AG04449 (cell line): ENCODE measurements around the gene BSPH1.
"Not testable (repeated sequence)": the region's sequence is repeated elsewhere in the genome, so short reads cannot be mapped to it uniquely, and the experiment has no call there.

Experiments used
- CTCF ChIA-PET: fragments of 350-600 bp; formaldehyde crosslinking; extraction: SDS; loops from one replicate; lab custom pipeline; 2021; ENCODE audit warnings: antibody characterized with exemption; lab: Yijun Ruan, JAX
- POLR2A ChIA-PET: fragments of 400-600, 350-600 bp; formaldehyde crosslinking; extraction: SDS; loops from one replicate; lab custom pipeline; 2020; ENCODE audit warnings: antibody characterized with exemption, inconsistent platforms; lab: Yijun Ruan, JAX
- DNase-seq: peaks from one replicate; pipeline ENCODE4 v3.0.0-alpha.2; 2010; ENCODE audit warnings: low read depth, low spot score
- H3K4me3 ChIP-seq: 2 replicates; pipeline ENCODE4 v1.5.1; 2011; ENCODE audit warnings: low read depth, mild to moderate bottlenecking, control low read depth, low read length

The BSPH1 gene

DNA sequence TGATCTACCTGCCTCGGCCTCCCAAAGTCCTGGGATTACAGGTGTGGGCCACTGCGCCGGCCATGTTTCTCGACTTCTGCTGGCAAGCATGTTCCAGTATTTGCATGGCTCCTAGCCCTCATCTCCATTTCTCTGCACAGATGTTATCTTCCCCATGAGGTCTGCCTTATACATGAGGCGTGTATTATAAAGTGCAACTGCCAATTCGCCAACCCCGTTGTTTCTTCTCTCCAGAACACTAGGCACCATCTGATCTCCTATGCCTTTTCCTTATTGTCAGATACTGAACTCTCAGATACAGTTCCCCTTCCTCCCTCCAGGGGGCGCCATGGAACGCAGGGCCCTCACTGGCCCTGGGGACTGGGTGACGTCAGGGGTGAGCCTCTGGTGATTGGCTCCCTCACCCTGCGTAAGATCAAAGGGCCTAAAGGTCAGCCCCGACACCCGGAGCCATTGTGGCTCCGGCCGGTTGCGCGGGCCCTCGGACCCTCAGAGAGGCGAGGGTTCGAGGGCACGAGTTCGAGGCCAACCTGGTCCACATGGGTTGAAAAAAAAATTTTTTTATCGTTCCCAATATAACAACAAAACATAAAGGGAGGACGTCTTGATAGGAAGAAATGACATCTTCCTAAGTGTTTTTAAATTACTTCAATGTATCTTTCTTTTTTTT is 42.0 kb downstream of the BSPH1 start:
- DNase-seq, POLR2A ChIA-PET, CTCF ChIA-PET, H3K4me3 ChIP-seq: not testable (repeated sequence)

DNA sequence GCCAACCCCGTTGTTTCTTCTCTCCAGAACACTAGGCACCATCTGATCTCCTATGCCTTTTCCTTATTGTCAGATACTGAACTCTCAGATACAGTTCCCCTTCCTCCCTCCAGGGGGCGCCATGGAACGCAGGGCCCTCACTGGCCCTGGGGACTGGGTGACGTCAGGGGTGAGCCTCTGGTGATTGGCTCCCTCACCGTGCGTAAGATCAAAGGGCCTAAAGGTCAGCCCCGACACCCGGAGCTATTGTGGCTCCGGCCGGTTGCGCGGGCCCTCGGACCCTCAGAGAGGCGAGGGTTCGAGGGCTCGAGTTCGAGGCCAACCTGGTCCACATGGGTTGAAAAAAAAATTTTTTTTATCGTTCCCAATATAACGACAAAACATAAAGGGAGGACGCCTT is 63.4 kb downstream of the BSPH1 start:
- DNase-seq, POLR2A ChIA-PET, CTCF ChIA-PET, H3K4me3 ChIP-seq: not testable (repeated sequence)

DNA sequence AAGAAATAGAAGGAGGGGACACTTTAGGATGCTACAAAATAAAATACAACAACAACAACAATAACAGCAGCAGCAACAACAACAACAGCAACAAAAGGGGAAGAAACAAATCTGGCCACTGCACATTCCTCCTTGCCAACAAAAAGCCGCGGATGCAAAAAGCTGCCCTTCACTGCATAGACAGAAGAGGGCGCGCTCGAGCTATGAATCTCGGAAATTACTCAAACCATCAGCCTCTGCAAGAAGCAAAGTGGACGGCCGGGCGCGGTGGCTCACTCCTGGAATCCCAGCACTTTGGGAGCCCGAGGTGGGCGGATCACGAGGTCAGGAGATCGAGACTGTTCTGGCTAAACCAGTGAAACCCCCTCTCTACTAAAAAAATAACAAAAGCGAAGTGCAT is 71.9 kb downstream of the BSPH1 start:
- CTCF ChIA-PET, DNase-seq, POLR2A ChIA-PET, H3K4me3 ChIP-seq: not testable (repeated sequence)
